ENCODE measurements around the gene XRCC1. TPM values are rescaled to one million over a fixed set of nuclear protein-coding genes. Genes with fewer than 3 reads are reported as not detected.

Gene XRCC1
- total and polyA plus RNA-seq, 11 donors, result 11.2 to 21.3 (median 16.6) TPM

- H3K27ac ChIP-seq, result no peak overlapping the region
- intact Hi-C loops (cut with DNase I), result no loop called here
- H3K4me3 ChIP-seq, result no peak overlapping the region
- H3K27me3 ChIP-seq, result no peaks in the 10 kb centered on the region
- WGBS, 4 donors, result 93 to 98% (median 96%) methylated on average over 12 of the region's 12 CpGs
- peaks cover 0 to 44% (median 20%) of the 10 kb centered on the region in 9 donors for H3K36me3 ChIP-seq
- TF ChIP-seq CTCF (IDR thresholded peaks at IDR 0.05) (no peak), POLR2A (IDR thresholded peaks at IDR 0.05) (no peak)
- H3K9me3 ChIP-seq, result no peaks in the 10 kb centered on the region
- no peak for DNase-seq
- no peak for ATAC-seq
- H3K4me1 ChIP-seq, result peaks cover 0 to 5% (median 0%) of the 10 kb centered on the region in 12 donors
Observed at GRCh38 chr19:43612374-43612773, 37.0 kb upstream of the XRCC1 start.

GRCh38 chr19:43611788-43612187 lies 36.5 kb upstream of the XRCC1 start, which contains the start of gene SRRM5:
SRRM5 (plus strand) TSS chr19:43612088; CDS start chr19:43612122, 34 bp downstream.
- no peak within 1 kb of the TSS for H3K4me3 ChIP-seq
- WGBS, 4 donors, result 86 to 97% (median 89%) methylated on average over 3 of the region's 3 CpGs
- H3K27ac ChIP-seq, result no peak within 1 kb of the TSS
- peaks cover 0 to 5% (median 0%) of the 10 kb centered on the region in 12 donors for H3K4me1 ChIP-seq
- no peak for DNase-seq
- TF ChIP-seq CTCF (IDR thresholded peaks at IDR 0.05) (no peak), POLR2A (IDR thresholded peaks at IDR 0.05) (no peak)
- H3K9me3 ChIP-seq, result no peaks in the 10 kb centered on the region
- no peak for ATAC-seq
- peaks cover 0 to 50% (median 24%) of the 10 kb centered on the region in 9 donors for H3K36me3 ChIP-seq
- no peaks in the 10 kb centered on the region for H3K27me3 ChIP-seq
- intact Hi-C loops (cut with DNase I), result no loop called here

GRCh38 chr19:43610493-43610892 lies 35.2 kb upstream of the XRCC1 start:
- H3K27ac ChIP-seq, result no peak overlapping the region
- H3K36me3 ChIP-seq, result peaks cover 0 to 54% (median 30%) of the 10 kb centered on the region in 9 donors
- DNase-seq (no peak), ATAC-seq (no peak)
- intact Hi-C loops (cut with DNase I), result no loop called here
- 71 to 80% (median 78%) methylated on average over 3 of the region's 3 CpGs for WGBS, 4 donors
- TF ChIP-seq CTCF (IDR thresholded peaks at IDR 0.05), result no peak
- TF ChIP-seq POLR2A (IDR thresholded peaks at IDR 0.05), result no peak
- H3K9me3 ChIP-seq, result no peaks in the 10 kb centered on the region
- no peak overlapping the region for H3K4me3 ChIP-seq
- H3K27me3 ChIP-seq, result no peaks in the 10 kb centered on the region
- peaks cover 0 to 5% (median 0%) of the 10 kb centered on the region in 12 donors for H3K4me1 ChIP-seq

- Histone ChIP-seq H3K9me3 (no peaks in the 10 kb centered on the region), H3K36me3 (peaks cover 0 to 54% (median 30%) of the 10 kb centered on the region in 9 donors), H3K4me1 (peaks cover 0 to 8% (median 0%) of the 10 kb centered on the region in 12 donors), H3K4me3 (no peak overlapping the region), H3K27me3 (no peaks in the 10 kb centered on the region), H3K27ac (no peak overlapping the region)
- no peak for DNase-seq
- 77 to 88% (median 84%) methylated on average over 7 of the region's 7 CpGs for WGBS, 4 donors
- no peak for TF ChIP-seq CTCF (IDR thresholded peaks at IDR 0.05)
- TF ChIP-seq POLR2A (IDR thresholded peaks at IDR 0.05), result no peak
- ATAC-seq, result no peak
- intact Hi-C loops (cut with DNase I), result no loop called here
Observed at GRCh38 chr19:43609872-43610271, 34.5 kb upstream of the XRCC1 start.

Measured in heart left ventricle (tissue), 16 donors.